ENCODE measurements around the gene CIZ1.

Gene CIZ1

DNA sequence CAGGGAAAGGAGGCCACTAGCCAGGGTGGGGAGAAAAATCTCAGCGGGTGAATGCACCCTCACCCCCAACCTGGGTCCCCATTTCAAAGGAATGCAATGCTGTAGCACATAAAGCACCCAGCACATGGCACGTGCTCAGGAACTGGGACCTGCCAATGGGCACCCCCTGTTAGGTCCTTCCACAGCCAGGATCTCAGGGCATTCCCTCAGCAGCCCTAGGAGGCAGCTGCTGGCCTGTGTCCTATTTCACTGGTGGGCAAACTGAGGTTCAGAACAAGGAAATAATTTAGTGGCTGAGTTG lies 20.6 kb upstream of the CIZ1 start:
- DNase-seq = no peak

DNA sequence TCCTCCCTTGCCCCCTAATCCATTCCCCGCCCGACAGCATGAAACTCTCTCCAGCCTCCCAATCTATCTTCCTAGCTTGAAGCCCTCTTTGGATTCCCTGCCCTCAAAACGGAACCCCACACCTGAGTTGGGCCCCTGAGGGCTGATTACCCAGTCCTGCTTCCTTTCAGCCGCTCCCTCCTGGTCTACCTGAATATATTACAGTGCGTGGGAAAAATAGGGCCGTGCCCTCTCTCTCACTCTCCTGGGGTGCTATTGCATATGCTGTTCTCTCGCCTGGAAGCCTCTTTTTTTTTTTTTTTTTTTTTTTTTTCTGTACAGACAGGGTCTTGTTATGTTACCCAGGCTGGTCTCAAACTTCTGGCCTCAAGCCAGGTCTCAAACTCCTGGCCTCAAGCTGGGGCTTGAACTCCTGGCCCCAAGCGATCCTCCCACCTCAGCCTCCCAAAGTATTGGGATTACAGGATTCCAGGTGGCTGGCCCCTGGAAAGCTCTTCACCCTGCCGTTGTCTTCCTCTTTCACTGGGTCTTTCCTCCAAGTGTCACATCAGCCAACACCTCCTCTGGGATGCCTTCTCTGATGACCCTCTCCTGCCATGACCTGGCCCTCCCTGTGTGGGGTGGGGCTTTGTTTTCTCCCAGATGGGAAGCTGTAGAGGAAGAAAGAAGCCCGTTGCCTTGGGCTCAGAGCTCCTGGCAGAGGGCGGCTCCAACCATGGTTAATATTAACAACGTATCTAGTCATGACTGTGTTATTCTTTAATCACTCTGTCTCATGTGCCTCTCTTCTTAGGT lies 20.0 kb upstream of the CIZ1 start:
- no peak for DNase-seq

DNA sequence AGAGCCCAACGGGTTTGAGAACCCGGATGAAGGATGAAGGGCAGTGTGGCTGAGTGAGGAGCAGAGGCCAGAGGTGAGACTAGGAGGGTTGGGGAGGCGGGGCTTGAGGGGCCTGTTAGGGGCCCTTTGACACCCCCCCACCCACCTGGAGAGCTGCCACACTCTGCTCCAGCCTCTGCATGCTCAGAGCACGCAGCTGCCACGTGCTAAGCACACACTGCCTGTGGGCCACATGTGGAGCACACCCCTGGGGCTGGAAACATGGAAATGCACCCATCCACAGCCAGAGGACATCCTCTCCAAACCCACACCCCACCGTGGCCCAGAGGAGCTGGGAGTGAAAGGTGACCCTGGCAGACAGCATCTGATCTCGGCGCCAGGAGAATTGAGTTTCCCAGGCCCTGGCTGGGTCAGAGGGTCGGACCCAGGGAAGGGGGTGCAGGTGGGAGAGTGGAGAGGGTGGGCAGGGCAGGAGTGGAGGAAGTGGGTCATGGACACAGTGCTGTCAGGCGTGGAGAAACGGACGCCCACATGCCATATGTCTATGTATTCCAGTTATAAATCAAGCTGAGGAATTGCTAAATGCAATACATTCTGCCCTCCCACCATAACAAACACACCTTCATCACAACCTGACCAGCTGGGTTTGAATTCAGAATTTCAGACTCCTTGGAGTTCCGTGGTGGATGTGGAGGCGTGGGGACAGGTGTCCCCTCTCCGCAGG lies 17.7 kb upstream of the CIZ1 start:
- DNase-seq = no peak

GRCh38 chr9:128208386-128208785 lies 17.0 kb upstream of the CIZ1 start:
- DNase-seq = no peak

DNA sequence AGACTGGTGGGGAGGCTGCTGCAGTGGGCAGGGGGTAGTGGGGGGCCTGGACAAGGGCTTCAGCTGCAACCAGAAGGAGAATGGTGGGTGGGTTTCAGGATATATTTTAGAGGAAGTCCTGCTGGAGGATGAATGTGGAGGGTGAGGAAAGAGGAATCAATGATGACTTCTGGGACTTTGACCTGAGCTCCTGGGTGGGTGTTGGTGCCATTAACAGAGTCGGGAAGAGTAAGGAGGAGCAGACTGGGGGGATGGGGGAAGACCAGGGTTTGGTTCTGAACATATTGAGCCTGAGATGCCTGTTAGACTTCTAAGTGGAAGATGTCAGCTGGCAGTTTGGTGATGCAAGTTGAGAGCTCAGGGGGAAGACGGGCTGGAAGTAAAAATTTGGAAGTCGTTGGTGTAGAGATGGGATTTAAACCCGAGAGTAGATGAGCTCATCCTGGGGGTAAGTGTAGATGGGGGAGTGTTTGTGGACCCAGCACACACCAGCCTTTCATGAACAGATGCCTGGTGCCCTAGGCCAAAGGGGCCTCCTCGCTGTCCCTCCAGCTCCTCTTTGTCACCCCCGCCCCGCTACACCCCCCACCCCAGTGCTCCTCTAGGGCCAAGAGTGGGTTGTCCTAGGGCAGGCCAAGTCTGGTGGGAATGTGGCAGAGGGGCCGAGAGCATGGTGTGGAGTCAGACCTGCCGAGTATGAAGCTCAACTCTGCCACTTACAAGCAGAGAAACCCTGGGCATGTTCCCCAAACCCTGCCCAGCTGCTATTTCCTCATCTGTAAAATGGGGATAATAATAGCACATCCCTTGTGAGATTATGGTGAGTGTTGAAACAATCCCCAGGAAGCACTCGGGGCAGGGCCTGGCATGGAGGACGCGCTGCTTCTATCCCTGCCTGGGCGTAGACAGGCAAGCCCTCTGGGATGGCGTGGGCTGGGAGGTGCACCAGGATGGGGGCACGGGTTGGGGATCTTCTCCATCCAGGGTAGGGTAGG lies 15.8 kb upstream of the CIZ1 start:
- no peak for DNase-seq

DNA sequence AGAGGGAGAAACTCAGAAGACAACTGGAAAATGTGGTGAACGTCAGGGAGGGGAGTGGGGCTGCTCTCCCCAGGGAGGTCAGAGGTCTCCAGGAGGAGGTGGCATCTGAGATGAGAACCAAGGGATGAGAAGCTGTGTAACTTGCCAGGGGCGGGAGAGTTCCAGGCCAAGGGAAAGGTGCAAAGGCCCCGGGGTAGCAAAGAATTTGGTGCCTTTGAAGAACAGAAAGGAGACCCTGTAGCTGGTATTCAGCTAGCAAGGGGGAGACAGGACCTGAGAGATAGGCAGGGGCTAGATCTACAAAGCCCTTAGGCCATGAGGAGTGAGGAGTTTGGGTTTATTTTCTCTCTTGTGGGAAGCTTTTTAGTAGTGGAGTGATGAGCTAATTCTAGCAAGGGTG lies 15.1 kb upstream of the CIZ1 start:
- no peak for DNase-seq

- DNase-seq = no peak
Measured at GRCh38 chr9:128205296-128205944, 14.0 kb upstream of the CIZ1 start.

DNA sequence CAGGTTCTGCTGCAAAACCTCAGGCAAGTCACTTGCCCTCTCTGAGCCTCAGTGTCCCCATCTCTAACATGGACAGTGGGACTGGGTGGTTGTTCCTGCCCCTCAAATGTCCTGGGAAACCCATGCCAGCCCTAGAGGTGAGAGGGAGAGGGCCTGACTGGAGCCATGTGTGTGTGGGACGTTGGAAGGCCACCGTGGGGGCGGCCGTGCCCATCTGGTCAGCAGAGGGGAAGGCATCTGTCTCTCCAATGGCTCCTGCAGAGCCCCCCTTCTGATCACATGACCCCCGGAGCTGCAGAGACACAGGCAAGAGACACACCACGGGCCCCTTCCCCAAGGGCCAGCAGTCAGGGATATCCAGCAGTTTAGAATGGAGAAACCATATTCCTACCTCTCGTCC lies 13.5 kb upstream of the CIZ1 start:
- DNase-seq = no peak

- peak in 1 of 2 donors; percentile 18 for DNase-seq
Measured at GRCh38 chr9:128203707-128204551, 12.6 kb upstream of the CIZ1 start.

- peak; percentile 60 to 64 for DNase-seq
Measured at GRCh38 chr9:128203024-128203706, 11.8 kb upstream of the CIZ1 start, which contains the start of gene DNM1. DNM1 (plus strand) TSS chr9:128203379; CDS start chr9:128203471, 92 bp downstream.

- DNase-seq = no peak
Measured at GRCh38 chr9:128202648-128203023, 11.3 kb upstream of the CIZ1 start.

- no peak for DNase-seq
Measured at GRCh38 chr9:128201441-128202369, 10.3 kb upstream of the CIZ1 start.

GRCh38 chr9:128193469-128194096 lies 2.2 kb upstream of the CIZ1 start:
- no peak for DNase-seq

- DNase-seq = no peak
Measured at GRCh38 chr9:128192601-128193371, 1.4 kb upstream of the CIZ1 start.

DNA sequence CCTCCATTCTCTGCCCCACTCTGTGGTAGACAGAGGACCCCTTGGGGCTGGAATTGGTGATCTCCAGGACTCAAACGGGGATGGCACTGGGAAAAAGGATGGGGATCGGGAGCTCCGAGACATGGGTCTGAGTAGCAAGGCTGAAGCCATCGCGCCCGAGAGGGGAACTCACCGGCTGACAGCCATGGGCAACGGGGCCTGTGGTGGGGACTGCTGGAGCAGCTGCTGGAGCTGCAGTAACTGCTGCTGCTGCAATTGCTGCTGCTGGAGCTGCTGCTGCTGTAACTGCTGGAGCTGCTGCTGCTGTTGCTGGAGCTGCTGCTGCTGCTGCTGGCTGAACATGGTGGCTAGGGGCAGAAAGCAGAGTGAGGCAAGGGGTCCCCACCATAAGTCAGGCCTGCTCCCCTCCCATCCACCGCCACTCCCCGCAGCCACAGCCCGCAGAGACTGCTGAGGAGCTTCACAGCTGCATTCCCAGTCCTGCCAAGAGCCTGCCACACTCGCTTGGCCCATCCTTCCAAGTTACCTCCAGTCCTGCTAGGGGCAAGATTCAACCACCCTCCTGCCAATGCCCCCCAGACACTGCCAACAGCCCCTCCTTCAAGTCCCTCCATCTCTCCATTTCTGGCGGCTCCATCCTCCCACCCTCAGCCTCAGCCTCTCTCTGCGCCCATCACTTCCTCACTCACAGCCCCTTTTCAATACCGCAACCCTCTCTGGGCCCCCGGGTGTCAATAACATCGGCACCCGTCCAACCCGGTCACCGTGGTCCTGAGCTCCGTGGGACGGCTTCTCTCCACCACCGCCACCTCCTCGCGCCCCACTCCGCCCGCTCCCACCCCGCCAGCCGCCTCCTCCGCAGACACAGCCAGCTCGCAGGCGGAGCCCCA lies 611 bp downstream of the CIZ1 start:
- no peak for DNase-seq

DNA sequence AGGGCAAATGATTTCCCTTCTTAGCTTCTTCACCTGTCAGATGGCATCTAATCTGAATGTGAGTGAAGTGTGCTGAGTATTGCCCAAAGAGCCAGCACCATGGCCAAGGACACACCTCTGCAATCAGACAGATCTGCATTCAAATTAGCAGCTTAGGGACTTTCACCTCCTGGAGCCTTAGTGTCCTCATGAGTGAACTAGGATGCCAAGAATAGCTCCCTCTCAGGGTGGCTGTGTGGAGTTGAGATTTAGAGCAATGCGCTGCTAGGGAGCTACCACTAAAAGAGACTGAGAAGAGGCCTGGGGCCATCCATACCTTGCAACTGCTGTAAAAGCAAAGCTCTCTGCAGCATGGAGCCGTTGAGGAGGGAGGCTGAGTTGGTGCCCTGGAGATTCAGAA lies 1.4 kb downstream of the CIZ1 start:
- DNase-seq = no peak

- DNase-seq = no peak
Measured at GRCh38 chr9:128188209-128188608, 3.2 kb downstream of the CIZ1 start.

DNA sequence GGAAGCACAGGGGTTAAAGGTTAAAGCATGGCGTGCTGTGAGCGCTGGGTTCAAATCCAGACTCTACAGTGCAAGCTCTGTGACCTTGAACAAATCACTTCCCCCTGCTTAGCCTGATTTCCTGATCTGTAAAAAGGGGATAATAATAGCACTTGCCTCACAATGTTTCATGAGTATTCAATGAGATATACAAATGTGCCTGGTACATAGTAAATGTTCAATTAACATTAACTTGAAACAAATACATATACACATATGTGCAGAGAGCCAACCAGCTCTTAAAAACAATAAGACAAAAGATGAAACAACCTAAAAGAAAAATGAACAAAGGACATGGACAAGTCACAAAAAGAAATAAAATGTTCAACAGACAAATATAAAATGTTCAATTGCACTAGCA lies 4.0 kb downstream of the CIZ1 start:
- no peak for DNase-seq

Measured in activated CD4-positive, alpha-beta T cell treated with anti-CD3 and anti-CD28 coated beads for 4 hours (primary cell).